ENCODE data around the gene OXTR. TPM values are rescaled to one million over a fixed set of nuclear protein-coding genes. Genes with fewer than 3 reads are reported as not detected.

The OXTR gene
- total and polyA plus RNA-seq, 2 of the 4 experiments (the other 2 are of a cell fraction): 42.8 to 56.1 TPM

DNA sequence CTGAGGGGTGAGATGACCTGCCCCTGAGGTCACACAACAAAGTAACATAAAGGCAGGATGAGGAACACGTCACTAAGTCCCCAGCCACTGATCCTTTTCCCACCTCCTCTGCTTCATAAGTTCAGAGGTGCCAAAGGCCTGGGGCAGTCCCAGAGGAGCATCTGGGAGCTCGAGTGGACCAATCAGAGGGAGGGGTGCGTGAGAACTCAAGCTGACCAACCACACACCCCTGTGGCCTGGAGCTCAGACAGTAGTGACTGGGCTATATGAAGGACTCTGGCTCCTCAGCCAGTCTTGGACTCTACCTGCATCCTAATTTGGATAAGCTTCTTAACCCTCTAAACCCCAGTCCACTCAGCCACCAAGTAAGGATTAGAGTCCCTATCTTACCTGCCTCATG is 63.8 kb downstream of the OXTR start:
- no peak overlapping the region for H2BK5ac ChIP-seq (ENCODE audit: low read depth, low read length, poor library complexity, severe bottlenecking)
- H2AK9ac ChIP-seq (replicated peaks; ENCODE audit: low read depth, low read length, poor library complexity): no peak overlapping the region
- no peak overlapping the region for H3K4ac ChIP-seq (ENCODE audit: low read depth, low read length)
- no peak overlapping the region for H2BK15ac ChIP-seq (ENCODE audit: low read depth, low read length)
- no peak overlapping the region for H3K4me3 ChIP-seq (ENCODE audit: insufficient read depth, low read depth, low read length)
- no peak for TF ChIP-seq NFE2L2 (IDR thresholded peaks at IDR 0.05; ENCODE audit: low read depth, low read length)
- TF ChIP-seq MAZ (IDR thresholded peaks at IDR 0.05; ENCODE audit: borderline replicate concordance, low read depth, low read length): no peak
- TF ChIP-seq RFX5 (IDR thresholded peaks at IDR 0.05; ENCODE audit: low read depth, low read length): no peak
- TF ChIP-seq, protein P1, sequence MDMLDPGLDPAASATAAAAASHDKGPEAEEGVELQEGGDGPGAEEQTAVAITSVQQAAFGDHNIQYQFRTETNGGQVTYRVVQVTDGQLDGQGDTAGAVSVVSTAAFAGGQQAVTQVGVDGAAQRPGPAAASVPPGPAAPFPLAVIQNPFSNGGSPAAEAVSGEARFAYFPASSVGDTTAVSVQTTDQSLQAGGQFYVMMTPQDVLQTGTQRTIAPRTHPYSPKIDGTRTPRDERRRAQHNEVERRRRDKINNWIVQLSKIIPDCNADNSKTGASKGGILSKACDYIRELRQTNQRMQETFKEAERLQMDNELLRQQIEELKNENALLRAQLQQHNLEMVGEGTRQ (IDR thresholded peaks at IDR 0.05; ENCODE audit: low read depth, low read length): no peak
- no peak for TF ChIP-seq FOS (IDR thresholded peaks at IDR 0.05; ENCODE audit: low read depth, low read length)
- no peak for TF ChIP-seq MXI1 (IDR thresholded peaks at IDR 0.05; ENCODE audit: borderline replicate concordance, low read depth, low read length)
- H2BK20ac ChIP-seq (ENCODE audit: low read depth, low read length): no peak overlapping the region
- H3K56ac ChIP-seq (ENCODE audit: extremely low read depth, insufficient read depth, low read length): no peak overlapping the region
- peaks cover 7% of the 10 kb centered on the region for H3K9me3 ChIP-seq (ENCODE audit: control insufficient read depth, insufficient read depth, low read length)
- H4K20me1 ChIP-seq (ENCODE audit: insufficient read depth, low read length): no peaks in the 10 kb centered on the region
- no peak overlapping the region for H4K8ac ChIP-seq (ENCODE audit: low read depth in 2 of 2, low read length in 2 of 2)
- no TSS peak for BruUV-seq (replicated peaks)
- ATAC-seq (ENCODE audit: low read depth): no peak
- H3K9me1 ChIP-seq (ENCODE audit: insufficient read depth, low read length): no peaks in the 10 kb centered on the region
- peaks cover 3% of the 10 kb centered on the region for H3K27me3 ChIP-seq (ENCODE audit: control insufficient read depth, insufficient read depth, low read length)
- no peaks in the 10 kb centered on the region for H3K36me3 ChIP-seq (ENCODE audit: control insufficient read depth, insufficient read depth, low read length)
- H2BK120ac ChIP-seq (ENCODE audit: low read depth, low read length): no peak overlapping the region
- no peak overlapping the region for H4K5ac ChIP-seq (ENCODE audit: low read depth, low read length)
- H4K91ac ChIP-seq (ENCODE audit: insufficient read depth, low read depth, low read length): no peak overlapping the region
- no peak overlapping the region for H3K9ac ChIP-seq (ENCODE audit: low read depth, low read length)
- H2AFZ ChIP-seq (replicated peaks; ENCODE audit: low read length, poor library complexity): no peak overlapping the region
- POLR2A ChIA-PET (ENCODE audit: unreplicated experiment): no interaction called here
- no peaks in the 10 kb centered on the region for H3K4me1 ChIP-seq (ENCODE audit: control insufficient read depth, insufficient read depth, low read length)
- in situ Hi-C loops (cut with MboI; ENCODE audit: low sequenced_read_pairs): no loop called here
- no peak overlapping the region for H3K23ac ChIP-seq (ENCODE audit: low read depth, low read length)
- intact Hi-C loops (cut with micrococcal nuclease): no loop called here
- dilution Hi-C loops (cut with HindIII; ENCODE audit: low sequenced_read_pairs, unreplicated experiment): no loop called here
- WGBS, 2 experiments (ENCODE audit: extremely low coverage in 2 of 2, insufficient read length in 1 of 2): 50% methylated on average over 2 of the region's 3 CpGs; no CpG with 5 or more reads in 1 of the 2 experiments
- H2AK5ac ChIP-seq (ENCODE audit: low read depth, low read length): no peak overlapping the region
- CTCF ChIA-PET: no interaction called here
- H3K18ac ChIP-seq (ENCODE audit: low read depth, low read length): no peak overlapping the region
- no peaks in the 10 kb centered on the region for H3K79me1 ChIP-seq (ENCODE audit: low read depth in 1 of 2, low read length in 2 of 2)
- H3K4me2 ChIP-seq (ENCODE audit: low read depth, low read length): no peak overlapping the region
- DNase-seq: no peak
- H3K27ac ChIP-seq (ENCODE audit: insufficient read depth, low read length): no peak overlapping the region
- no peak overlapping the region for H3K14ac ChIP-seq (replicated peaks; ENCODE audit: low read depth, low read length)

All from IMR-90 (cell line).